H9 (cell line): ENCODE results near the gene LYST. TPM values are rescaled to one million over a fixed set of nuclear protein-coding genes. Genes with fewer than 3 reads are reported as not detected.

Source experiments
- DNase-seq: peaks from one replicate; pipeline ENCODE4 v3.0.0-alpha.2; 2017
- H2AFZ ChIP-seq: one replicate; pipeline ENCODE4 v1.6.1; 2013; ENCODE audit warnings: mild to moderate bottlenecking, low read length, control low read depth, moderate library complexity
- H2AK5ac ChIP-seq: 2 replicates; pipeline ENCODE4 v1.6.1; 2013; ENCODE audit warnings: low read length, control low read depth, mixed read lengths; ENCODE audit not compliant: insufficient read length
- H2BK120ac ChIP-seq: one replicate; pipeline ENCODE4 v1.6.1; 2013; ENCODE audit warnings: low read depth, mild to moderate bottlenecking, low read length, control low read depth, inconsistent platforms; ENCODE audit not compliant: poor library complexity, severe bottlenecking
- H2BK12ac ChIP-seq: 2 replicates; pipeline ENCODE4 v1.6.1; 2013; ENCODE audit warnings: low read length, control low read depth, mixed read lengths, low read depth; ENCODE audit not compliant: insufficient read length
- H2BK15ac ChIP-seq: 2 replicates; pipeline ENCODE4 v1.6.1; 2013; ENCODE audit warnings: low read depth, low read length, control low read depth
- H2BK20ac ChIP-seq: one replicate; pipeline ENCODE4 v1.6.1; 2013; ENCODE audit warnings: low read depth, mild to moderate bottlenecking, low read length, control low read depth, inconsistent platforms; ENCODE audit not compliant: poor library complexity, severe bottlenecking
- H2BK5ac ChIP-seq: 2 replicates; pipeline ENCODE4 v1.6.1; 2013; ENCODE audit warnings: low read length, control low read depth, mixed read lengths; ENCODE audit not compliant: insufficient read length
- H3K14ac ChIP-seq: 2 replicates; pipeline ENCODE4 v1.6.1; 2013; ENCODE audit warnings: low read length, control low read depth; ENCODE audit not compliant: insufficient read depth
- H3K18ac ChIP-seq: 2 replicates; pipeline ENCODE4 v1.6.1; 2013; ENCODE audit warnings: low read depth, mild to moderate bottlenecking, mixed read lengths, low read length, control low read depth; ENCODE audit not compliant: insufficient read length
- H3K23ac ChIP-seq: 2 replicates; pipeline ENCODE4 v1.6.1; 2013; ENCODE audit warnings: low read length, control low read depth, mixed read lengths, low read depth; ENCODE audit not compliant: insufficient read length
- H3K23me2 ChIP-seq: 2 replicates; pipeline ENCODE4 v1.6.1; 2013; ENCODE audit warnings: low read depth, mild to moderate bottlenecking, mixed read lengths, low read length, control low read depth; ENCODE audit not compliant: insufficient read length, poor library complexity, severe bottlenecking
- H3K27ac ChIP-seq: 2 replicates; pipeline ENCODE4 v1.5.1; 2013; ENCODE audit warnings: low read length, control low read depth, mixed read lengths, low read depth; ENCODE audit not compliant: insufficient read length
- H3K27me3 ChIP-seq: 2 replicates; pipeline ENCODE4 v1.6.1; 2013; ENCODE audit warnings: low read length, control low read depth, inconsistent platforms; ENCODE audit not compliant: insufficient read depth
- H3K4ac ChIP-seq: 2 replicates; pipeline ENCODE4 v1.6.1; 2013; ENCODE audit warnings: low read depth, mild to moderate bottlenecking, control low read depth, inconsistent platforms, low read length, moderate library complexity
- H3K4me1 ChIP-seq: 2 replicates; pipeline ENCODE4 v1.6.1; 2013; ENCODE audit warnings: low read length, control low read depth, inconsistent platforms; ENCODE audit not compliant: insufficient read depth
- H3K4me2 ChIP-seq: 2 replicates; pipeline ENCODE4 v1.6.1; 2013; ENCODE audit warnings: low read length, control low read depth, mixed read lengths; ENCODE audit not compliant: insufficient read length, insufficient read depth
- H3K56ac ChIP-seq: 2 replicates; pipeline ENCODE4 v1.6.1; 2013; ENCODE audit warnings: low read depth, mild to moderate bottlenecking, mixed read lengths, low read length, control low read depth; ENCODE audit not compliant: insufficient read length
- H3K79me1 ChIP-seq: 2 replicates; pipeline ENCODE4 v1.6.1; 2013; ENCODE audit warnings: low read depth, mild to moderate bottlenecking, moderate library complexity, low read length, control low read depth, inconsistent platforms; ENCODE audit not compliant: insufficient read depth, poor library complexity, severe bottlenecking
- H3K79me2 ChIP-seq: 2 replicates; pipeline ENCODE4 v1.6.1; 2013; ENCODE audit warnings: low read length, control low read depth, inconsistent platforms; ENCODE audit not compliant: insufficient read depth
- H3K9ac ChIP-seq: 2 replicates; pipeline ENCODE4 v1.6.1; 2013; ENCODE audit warnings: low read length, control low read depth, mixed read lengths; ENCODE audit not compliant: insufficient read length; ENCODE audit errors: extremely low read depth
- H3K9me3 ChIP-seq: one replicate; pipeline ENCODE4 v1.6.1; 2013; ENCODE audit warnings: low read depth, low read length, inconsistent platforms; ENCODE audit not compliant: control insufficient read depth
- H3T11ph ChIP-seq: one replicate; pipeline ENCODE4 v1.6.1; 2013; ENCODE audit warnings: mild to moderate bottlenecking, low read length, control low read depth, inconsistent platforms
- H4K20me1 ChIP-seq: one replicate; pipeline ENCODE4 v1.6.1; 2013; ENCODE audit not compliant: control insufficient read depth, insufficient read length, insufficient read depth
- H4K5ac ChIP-seq: 2 replicates; pipeline ENCODE4 v1.6.1; 2013; ENCODE audit warnings: low read depth, mild to moderate bottlenecking, mixed read lengths, low read length, control low read depth; ENCODE audit not compliant: insufficient read length
- H4K8ac ChIP-seq: replicated peaks from 2 replicates; pipeline ENCODE4 v1.6.1; 2013; ENCODE audit warnings: low read length, control low read depth, mixed read lengths, low read depth; ENCODE audit not compliant: insufficient read length
- H4K91ac ChIP-seq: 2 replicates; pipeline ENCODE4 v1.6.1; 2013; ENCODE audit warnings: low read depth, mild to moderate bottlenecking, moderate library complexity, mixed read lengths, low read length, control low read depth; ENCODE audit not compliant: insufficient read length
- H3K27ac Mint-ChIP-seq, 3 experiments: 2 replicates in 2 of 3; 3 replicates in 1 of 3; pipeline ENCODE4 v1.8.0; 2020 to 2021; ENCODE audit warnings: mixed read lengths in 3 of 3, mild to moderate bottlenecking in 1 of 3, moderate library complexity in 1 of 3
- H3K27me3 Mint-ChIP-seq: 2 replicates; pipeline ENCODE4 v1.8.0; 2021; ENCODE audit warnings: low read depth, mild to moderate bottlenecking, moderate library complexity, mixed read lengths
- H3K36me3 Mint-ChIP-seq, 3 experiments: 2 replicates in 2 of 3; 3 replicates in 1 of 3; pipeline ENCODE4 v1.8.0; 2020 to 2021; ENCODE audit warnings: low read depth in 3 of 3, mixed read lengths in 3 of 3; ENCODE audit not compliant: insufficient read depth in 1 of 3
- H3K4me1 Mint-ChIP-seq, 2 experiments: 2 replicates each; pipeline ENCODE4 v1.8.0; 2020; ENCODE audit warnings: mixed read lengths in 2 of 2
- H3K4me3 Mint-ChIP-seq, 2 experiments: 2 replicates in 1 of 2; 3 replicates in 1 of 2; pipeline ENCODE4 v1.8.0; 2020 to 2021; ENCODE audit warnings: mild to moderate bottlenecking in 2 of 2, mixed read lengths in 2 of 2, moderate library complexity in 1 of 2
- H3K9me3 Mint-ChIP-seq, 2 experiments: 2 replicates in 1 of 2; 3 replicates in 1 of 2; pipeline ENCODE4 v1.8.0; 2020; ENCODE audit warnings: mild to moderate bottlenecking in 2 of 2, mixed read lengths in 2 of 2, moderate library complexity in 1 of 2
- WGBS: extraction: QIAGEN DNeasy Blood & Tissue Kit; methylation state at CpG from one replicate; pipeline ENCODE4 v1.1.7; 2013; ENCODE audit warnings: missing lambda C conversion rate, low lambda C conversion rate, mixed read lengths; ENCODE audit not compliant: insufficient read length; ENCODE audit errors: extremely low coverage; 5-methylcytosine and 5-hydroxymethylcytosine counted together
- total RNA-seq: library from RNA; stranded (reverse); gene quantifications from 2 replicates; pipeline ENCODE4 v1.2.1, GENCODE V29; 2021
- TF ChIP-seq, protein P1 (sequence below): fragments of 200-600 bp; sonication (generic); conservative IDR thresholded peaks from 3 replicates; pipeline ENCODE4 v1.8.0; 2021; ENCODE audit warnings: antibody characterized with exemption, mild to moderate bottlenecking

The LYST gene
- total RNA-seq, 1 experiment from 2014 or later = 0.13 TPM

DNA sequence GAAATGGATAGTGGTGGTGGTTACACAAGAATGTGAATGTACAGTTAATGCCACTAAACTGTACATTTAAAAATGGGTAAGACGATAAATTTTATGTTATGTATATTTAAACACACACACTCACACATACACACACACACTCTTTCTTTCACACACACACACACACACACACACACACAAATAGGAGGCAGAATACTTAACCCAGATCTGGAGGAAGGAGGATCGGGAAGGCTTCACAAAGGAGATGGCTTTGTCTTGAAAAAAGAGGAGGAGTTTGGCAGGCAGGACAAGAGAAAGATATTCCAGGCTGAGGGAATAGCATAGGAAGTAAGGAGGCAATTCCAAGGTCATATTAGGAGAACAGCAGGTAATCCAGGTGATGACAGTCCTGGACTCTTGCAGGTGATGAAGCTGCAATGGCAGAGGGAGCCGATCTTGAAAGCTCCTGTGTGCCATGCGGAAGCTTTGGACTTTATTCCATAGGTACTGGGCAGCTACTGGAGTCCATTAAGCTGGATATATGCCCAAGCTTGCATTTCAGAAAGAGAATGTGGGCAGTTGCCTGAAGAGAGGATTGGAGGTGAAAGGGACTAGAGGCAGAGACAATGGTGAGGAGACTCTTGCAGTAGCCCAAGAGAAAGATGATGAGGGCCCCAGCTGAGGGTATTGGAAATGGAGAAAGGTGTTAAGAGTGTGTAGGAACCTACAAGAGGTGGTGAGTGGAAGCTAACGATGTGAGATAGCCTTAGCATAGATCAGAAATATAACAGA, 15.4 kb upstream of the LYST start:
- Mint-ChIP-seq H3K9me3 (no peaks in the 10 kb centered on the region), H3K36me3 (no peaks in the 10 kb centered on the region), H3K4me3 (no peak overlapping the region), H3K27ac (no peak overlapping the region), H3K27me3 (peaks cover 2% of the 10 kb centered on the region), H3K4me1 (no peaks in the 10 kb centered on the region)
- no peak for DNase-seq
- no peaks in the 10 kb centered on the region for H3K9me3 ChIP-seq
- H3K9ac ChIP-seq = no peak overlapping the region
- no peak overlapping the region for H3K4me2 ChIP-seq
- H2AK5ac ChIP-seq = no peak overlapping the region
- H3K79me2 ChIP-seq = no peaks in the 10 kb centered on the region
- H2BK12ac ChIP-seq = no peak overlapping the region
- no peak overlapping the region for H2AFZ ChIP-seq
- H4K8ac ChIP-seq = no peak overlapping the region
- no peak overlapping the region for H3K14ac ChIP-seq
- no peaks in the 10 kb centered on the region for H3K23me2 ChIP-seq
- H4K5ac ChIP-seq = no peak overlapping the region
- no peak overlapping the region for H3K23ac ChIP-seq
- H4K91ac ChIP-seq = no peak overlapping the region
- no peak overlapping the region for H2BK120ac ChIP-seq
- H3T11ph ChIP-seq = no peak overlapping the region
- no peak overlapping the region for H2BK15ac ChIP-seq
- H4K20me1 ChIP-seq = no peaks in the 10 kb centered on the region
- TF ChIP-seq, protein P1, sequence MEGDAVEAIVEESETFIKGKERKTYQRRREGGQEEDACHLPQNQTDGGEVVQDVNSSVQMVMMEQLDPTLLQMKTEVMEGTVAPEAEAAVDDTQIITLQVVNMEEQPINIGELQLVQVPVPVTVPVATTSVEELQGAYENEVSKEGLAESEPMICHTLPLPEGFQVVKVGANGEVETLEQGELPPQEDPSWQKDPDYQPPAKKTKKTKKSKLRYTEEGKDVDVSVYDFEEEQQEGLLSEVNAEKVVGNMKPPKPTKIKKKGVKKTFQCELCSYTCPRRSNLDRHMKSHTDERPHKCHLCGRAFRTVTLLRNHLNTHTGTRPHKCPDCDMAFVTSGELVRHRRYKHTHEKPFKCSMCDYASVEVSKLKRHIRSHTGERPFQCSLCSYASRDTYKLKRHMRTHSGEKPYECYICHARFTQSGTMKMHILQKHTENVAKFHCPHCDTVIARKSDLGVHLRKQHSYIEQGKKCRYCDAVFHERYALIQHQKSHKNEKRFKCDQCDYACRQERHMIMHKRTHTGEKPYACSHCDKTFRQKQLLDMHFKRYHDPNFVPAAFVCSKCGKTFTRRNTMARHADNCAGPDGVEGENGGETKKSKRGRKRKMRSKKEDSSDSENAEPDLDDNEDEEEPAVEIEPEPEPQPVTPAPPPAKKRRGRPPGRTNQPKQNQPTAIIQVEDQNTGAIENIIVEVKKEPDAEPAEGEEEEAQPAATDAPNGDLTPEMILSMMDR = no peak
- no peak overlapping the region for H3K4ac ChIP-seq
- H3K27me3 ChIP-seq = no peaks in the 10 kb centered on the region
- no peak overlapping the region for H3K56ac ChIP-seq
- no peaks in the 10 kb centered on the region for H3K79me1 ChIP-seq
- no CpG with 5 or more reads among the region's 5 CpGs for WGBS
- no peak overlapping the region for H2BK5ac ChIP-seq
- no peak overlapping the region for H3K27ac ChIP-seq
- no peak overlapping the region for H2BK20ac ChIP-seq
- no peak overlapping the region for H3K18ac ChIP-seq
- H3K4me1 ChIP-seq = no peaks in the 10 kb centered on the region
